GM21825 (cell line): ENCODE measurements around the gene KRTAP5-2.
"Not testable (repeated sequence)": the region's sequence is repeated elsewhere in the genome, so short reads cannot be mapped to it uniquely, and the experiment has no call there.

ENCODE experiments used
- ATAC-seq: cut with Tn5 transposase; IDR thresholded peaks from one replicate; pipeline ENCODE4 v1.9.1; 2021; ENCODE audit warnings: mild to moderate bottlenecking, moderate library complexity; ENCODE audit not compliant: unreplicated experiment

The KRTAP5-2 gene

GRCh38 chr11:1592628-1593027 is 5.5 kb downstream of the KRTAP5-2 start:
- no peak for ATAC-seq

DNA sequence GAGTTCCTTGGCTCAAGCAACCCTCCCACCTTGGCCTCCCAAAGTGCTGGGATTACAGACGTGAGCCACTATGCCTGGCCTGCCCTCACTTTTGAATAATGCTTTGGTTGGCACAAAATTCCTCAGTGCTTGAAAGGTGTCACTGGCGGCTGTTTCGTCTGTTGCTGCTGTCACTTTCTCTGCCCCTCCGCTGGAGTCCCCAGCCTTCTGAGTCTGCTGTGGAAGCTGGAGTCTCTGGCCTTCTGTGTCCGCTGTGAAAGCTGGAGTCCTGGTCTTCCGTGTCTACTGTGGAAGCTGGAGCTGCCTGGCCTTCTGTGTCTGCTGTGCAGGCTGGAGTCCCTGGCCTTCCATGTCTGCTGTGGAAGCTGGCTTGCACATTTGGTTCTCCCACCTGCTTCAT is 8.1 kb downstream of the KRTAP5-2 start:
- no peak for ATAC-seq

DNA sequence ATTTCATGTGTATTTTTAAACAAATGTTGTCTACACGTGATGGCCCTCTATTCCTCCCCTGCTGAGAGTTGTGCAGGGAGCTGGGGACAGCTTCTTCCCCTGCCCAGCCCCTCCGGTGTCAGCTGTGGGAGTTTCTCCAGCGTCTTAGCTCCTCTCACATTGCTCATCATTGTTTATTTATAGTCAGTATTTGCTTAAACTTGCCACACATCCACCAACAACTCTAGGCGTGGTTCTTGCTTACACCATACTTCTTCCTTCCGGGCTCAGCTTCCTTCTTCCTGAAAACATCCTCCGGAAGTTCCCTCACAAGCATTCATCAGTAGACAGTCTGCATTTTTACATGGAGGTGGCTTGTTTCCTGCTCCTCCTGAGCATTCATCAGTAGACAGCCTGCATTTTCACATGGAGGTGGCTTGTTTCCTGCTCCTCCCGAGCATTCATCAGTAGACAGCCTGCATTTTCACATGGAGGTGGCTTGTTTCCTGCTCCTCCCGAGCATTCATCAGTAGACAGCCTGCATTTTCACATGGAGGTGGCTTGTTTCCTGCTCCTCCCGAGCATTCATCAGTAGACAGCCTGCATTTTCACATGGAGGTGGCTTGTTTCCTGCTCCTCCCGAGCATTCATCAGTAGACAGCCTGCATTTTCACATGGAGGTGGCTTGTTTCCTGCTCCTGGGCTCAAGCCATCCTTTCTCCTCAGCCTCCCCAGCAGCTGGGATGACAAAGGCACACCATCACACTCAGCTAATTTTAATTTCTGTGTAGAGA is 8.7 kb downstream of the KRTAP5-2 start:
- ATAC-seq = not testable (repeated sequence)

DNA sequence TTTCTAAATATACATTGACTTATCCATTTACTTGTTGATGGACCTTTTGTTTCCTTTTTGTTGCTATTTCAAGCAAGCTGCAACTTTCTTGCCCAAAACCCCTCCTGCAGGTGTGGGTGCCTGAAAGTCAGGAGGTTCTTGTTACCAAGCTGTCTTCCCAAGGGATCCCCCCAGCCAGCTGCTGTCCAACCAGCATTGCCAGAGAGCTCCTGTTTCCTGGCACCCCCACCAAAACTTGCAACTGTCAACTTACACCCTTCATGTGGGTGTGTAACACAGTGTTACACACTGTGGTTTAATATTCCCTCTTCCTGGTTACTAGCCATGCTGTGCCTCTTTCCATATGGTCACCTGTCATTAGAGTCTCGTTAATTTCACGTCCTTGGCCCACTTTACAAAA is 11.4 kb downstream of the KRTAP5-2 start:
- ATAC-seq = no peak

DNA sequence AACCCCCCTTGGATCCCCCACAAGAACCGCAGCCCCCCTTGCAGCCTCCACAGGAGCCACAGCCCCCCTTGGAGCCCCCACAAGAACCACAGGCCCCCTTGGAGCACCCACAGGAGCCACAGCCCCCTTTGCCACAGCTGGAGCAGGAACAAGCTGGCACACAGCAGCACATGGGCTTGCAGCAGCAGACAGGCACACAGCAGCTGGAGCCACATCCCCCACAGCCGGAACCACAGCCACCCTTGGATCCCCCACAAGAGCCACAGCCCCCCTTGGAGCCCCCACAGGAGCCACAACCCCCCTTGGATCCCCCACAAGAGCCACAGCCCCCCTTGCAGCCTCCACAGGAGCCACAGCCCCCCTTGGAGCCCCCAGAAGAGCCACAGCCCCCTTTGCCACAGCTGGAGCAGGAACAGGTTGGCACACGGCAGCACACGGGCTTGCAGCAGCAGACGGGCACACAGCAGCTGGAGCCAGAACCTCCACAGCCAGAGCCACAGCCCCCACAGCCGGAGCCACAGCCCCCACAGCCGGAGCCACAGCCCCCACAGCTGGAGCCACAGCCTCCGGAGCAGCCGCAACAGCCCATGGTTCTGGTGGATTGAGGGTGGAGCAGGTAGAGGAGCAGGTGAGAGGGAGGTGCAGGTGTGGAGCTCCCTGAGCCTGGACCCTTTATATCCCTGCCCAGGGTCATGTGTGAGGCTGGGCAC is 13.3 kb downstream of the KRTAP5-2 start, which contains the start of gene KRTAP5-1:
Gene KRTAP5-1 (minus strand): TSS at position 623 of the 710 bp plus-strand sequence. CDS start 34 bp downstream, at position 589.
- ATAC-seq = not testable (repeated sequence)

DNA sequence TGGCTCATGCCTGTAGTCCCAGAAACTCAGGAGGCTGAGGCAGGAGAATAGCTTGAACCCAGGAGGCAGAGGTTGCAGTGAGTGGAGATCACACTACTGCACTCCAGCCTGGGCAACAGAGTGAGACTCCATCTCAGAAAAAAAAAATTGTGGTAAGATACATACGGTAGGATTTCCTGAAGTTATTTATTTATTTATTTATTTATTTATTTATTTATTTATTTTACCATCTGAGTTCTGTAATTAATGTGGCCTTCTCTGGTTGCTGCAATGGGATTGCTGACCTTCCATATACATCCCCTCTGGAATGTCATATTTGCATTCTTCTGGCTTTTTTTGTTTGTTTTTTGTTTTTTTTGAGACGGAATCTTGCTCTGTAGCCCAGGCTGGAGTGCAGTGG is 15.2 kb downstream of the KRTAP5-2 start:
- not testable (repeated sequence) for ATAC-seq

GRCh38 chr11:1581976-1582375 is 16.1 kb downstream of the KRTAP5-2 start:
- no peak for ATAC-seq

DNA sequence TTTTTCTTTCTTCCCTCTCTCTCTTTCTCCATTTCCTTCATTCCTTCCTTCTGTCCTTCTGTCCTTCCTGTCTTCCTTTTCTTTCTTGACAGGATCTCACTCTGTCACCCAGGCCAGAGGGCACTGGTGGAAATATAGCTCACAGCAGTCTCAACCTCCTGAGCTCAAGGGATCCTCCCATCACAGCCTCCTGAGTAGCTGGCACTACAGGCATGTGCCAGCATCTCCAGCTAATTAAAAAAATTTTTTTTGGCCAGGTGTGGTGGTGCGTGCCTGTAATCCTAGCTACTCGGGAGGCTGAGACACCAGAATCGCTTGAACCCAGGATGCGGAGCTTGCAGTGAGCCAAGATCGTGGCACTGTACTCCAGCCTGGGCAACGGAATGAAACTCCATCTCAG is 21.3 kb downstream of the KRTAP5-2 start:
- ATAC-seq = no peak

DNA sequence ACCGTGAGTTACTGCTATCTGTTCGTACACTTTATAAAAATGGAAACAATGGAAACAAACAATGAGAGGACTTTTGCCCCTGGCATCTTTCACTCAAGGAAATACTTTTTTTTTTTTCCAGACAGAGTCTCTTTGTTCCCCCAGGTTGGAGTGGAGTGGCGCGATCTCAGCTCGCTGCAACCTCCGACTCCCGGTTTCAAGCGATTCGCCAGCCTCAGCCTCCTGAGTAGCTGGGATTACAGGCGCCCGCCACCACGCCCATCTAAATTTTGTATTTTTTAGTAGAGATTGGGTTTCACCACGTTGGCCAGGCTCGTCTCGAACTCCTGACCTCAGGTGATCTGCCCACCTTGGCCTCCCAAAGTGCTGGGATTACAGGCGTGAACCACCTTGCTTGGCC is 22.3 kb downstream of the KRTAP5-2 start:
- not testable (repeated sequence) for ATAC-seq

DNA sequence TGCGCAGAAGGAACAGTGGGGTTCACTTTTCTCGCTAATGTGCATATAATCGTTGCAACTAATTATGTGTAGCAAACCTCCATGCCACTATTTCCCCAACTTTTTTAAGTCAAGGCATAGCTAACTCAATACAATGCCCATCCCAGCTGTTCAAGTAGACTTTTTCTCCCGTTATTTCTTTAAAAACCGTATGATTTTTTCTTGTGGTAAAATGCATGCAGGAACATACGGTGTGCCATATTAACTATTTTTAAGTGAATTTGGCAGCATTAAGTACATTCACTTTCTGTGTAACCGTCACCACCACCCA is 23.2 kb downstream of the KRTAP5-2 start:
- no peak for ATAC-seq

DNA sequence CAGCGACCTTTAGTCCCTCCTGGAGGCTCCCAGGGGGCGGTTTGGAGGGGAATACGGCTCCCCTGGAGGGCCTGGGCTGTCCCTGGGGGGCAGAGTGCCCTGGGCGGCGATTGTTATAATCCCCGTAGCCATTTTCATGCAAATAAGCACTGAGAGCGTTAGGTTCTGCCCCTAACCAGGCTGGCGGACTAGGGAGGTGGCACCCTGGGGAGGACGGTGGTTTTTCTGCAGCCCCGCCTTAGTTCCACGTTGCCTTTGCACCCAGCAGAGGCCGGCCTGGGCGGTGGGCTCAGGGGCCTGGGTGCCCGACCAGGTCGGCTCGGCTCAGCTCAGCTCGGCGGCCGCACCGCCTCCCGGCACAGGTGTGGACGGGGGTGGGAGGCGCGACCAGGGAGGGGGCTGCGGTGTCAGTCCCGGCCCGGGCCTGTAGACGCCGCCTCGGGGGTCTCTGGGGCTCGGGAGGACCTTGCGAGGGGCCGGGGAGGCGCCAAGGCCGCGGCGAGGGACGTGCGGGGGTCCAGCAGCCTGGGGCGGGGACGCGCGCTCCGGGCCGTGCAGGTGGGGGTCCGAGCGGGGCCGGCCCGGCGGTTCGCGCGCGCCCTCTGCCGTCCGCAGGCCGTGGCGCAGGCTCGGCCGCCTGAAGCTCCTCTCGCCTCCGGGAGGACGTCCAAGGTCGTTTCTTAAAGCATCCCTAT is 23.7 kb downstream of the KRTAP5-2 start:
- no peak for ATAC-seq

DNA sequence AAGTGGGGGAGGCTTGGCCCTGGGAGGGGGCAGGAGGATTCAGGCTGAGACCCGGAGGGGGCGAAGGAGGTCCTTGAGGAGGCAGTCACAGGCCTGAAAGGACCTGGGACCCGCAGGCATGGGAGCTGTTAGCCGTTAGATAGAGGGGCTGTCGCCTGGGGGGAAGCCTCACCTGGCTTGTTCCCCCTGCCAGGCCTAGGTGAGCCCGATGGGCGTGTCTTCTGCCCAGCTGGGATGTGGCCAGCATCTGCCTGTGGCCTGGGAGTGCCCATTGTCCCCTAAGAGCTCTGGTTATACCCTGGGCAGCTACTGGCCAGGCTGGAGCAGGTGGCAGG is 24.2 kb downstream of the KRTAP5-2 start:
- no peak for ATAC-seq

- ATAC-seq = no peak
Observed at GRCh38 chr11:1573077-1573902, 24.8 kb downstream of the KRTAP5-2 start.

DNA sequence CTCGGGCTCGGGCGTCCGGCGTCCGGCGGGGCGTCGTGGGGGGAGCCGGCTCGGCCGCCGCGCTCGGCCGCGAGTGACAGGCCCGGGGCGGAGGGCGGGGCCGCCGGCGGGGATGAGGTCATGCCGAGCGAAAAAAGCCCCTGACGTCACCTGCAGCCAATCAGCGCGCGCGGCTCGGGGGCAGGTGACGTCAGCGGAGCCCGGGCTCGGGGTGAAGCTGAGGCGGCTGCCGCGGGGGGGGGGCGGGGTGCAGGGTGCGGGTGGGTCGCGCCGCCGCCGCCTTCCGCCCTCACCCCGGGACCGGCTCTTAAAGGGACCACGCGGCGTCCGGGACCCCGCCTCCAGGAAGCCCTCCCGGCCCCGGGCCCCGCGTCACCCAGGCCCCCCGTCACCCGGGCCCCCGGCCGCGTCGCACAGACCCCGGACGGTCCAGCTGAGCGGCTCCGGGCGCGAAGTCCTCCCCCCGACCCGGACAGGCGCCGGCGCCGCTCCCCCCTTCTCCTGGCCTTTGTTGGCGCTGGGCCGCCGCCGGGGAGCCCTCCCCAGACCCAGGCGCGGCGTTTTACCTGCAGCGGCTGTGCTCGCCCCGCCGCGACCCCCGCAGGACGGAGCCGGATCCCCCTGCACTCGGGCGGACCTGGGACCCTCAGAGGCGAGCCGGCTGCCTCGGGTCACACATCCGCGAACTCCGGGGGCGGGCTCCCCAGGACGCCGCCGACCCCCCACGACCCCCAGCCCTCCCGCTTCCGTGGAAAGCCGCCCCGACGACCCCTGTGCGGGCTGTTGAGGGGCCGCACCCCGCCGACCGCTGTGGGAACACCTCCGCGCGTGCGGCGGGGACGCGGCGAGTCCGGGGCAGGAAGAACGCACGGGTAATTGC is 25.7 kb downstream of the KRTAP5-2 start, which contains the start of gene DUSP8:
Gene DUSP8 (minus strand): TSS at position 75 of the 880 bp plus-strand sequence. CDS start 6,445 bp downstream, outside the sequence.
- peak; percentile 54 for ATAC-seq

GRCh38 chr11:1571760-1572196 is 26.3 kb downstream of the KRTAP5-2 start:
- ATAC-seq = no peak

- no peak for ATAC-seq
Observed at GRCh38 chr11:1570896-1571759, 27.0 kb downstream of the KRTAP5-2 start.

GRCh38 chr11:1570531-1570895 is 27.6 kb downstream of the KRTAP5-2 start:
- ATAC-seq = no peak

DNA sequence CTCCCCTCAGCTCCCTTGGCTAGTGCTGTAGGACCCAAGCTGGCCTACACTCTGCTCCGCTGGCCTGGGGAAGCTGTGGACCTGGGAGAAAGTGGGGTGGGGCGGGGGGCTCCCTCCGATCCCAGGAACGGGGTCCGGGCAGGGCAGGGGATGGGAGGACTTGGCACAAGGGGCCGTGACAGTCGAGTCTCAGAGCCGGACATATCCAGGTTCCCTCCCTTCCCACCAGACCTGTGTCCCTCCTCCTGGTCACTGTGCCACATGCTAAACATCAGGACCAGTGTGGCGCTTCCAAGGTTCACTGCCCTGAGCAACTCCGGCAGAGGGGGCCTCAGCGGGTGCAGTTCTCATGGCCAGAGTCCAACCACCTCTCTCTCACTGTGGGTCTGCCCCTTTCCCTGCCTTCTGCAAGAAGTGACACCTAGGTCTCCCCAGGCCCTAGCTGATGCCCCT is 28.1 kb downstream of the KRTAP5-2 start:
- ATAC-seq = no peak

- no peak for ATAC-seq
Observed at GRCh38 chr11:1569251-1569780, 28.8 kb downstream of the KRTAP5-2 start.
